GM21526 (cell line): ENCODE data around the gene FRMD4A.
"Not testable (repeated sequence)": the region's sequence is repeated elsewhere in the genome, so short reads cannot be mapped to it uniquely, and the experiment has no call there.

Source experiments
- ATAC-seq: cut with Tn5 transposase; IDR thresholded peaks from one replicate; pipeline ENCODE4 v1.9.1; 2021; ENCODE audit warnings: moderate library complexity; ENCODE audit not compliant: unreplicated experiment, low FRiP score

FRMD4A gene

GRCh38 chr10:13774303-13774893 lies 556.3 kb downstream of the FRMD4A start:
- ATAC-seq = no peak

- ATAC-seq = no peak
Observed at GRCh38 chr10:13773496-13774170, 557.1 kb downstream of the FRMD4A start.

GRCh38 chr10:13773043-13773442 lies 557.7 kb downstream of the FRMD4A start:
- ATAC-seq = no peak

GRCh38 chr10:13771992-13772391 lies 558.7 kb downstream of the FRMD4A start:
- no peak for ATAC-seq

GRCh38 chr10:13770760-13771493 lies 559.8 kb downstream of the FRMD4A start:
- ATAC-seq = no peak

GRCh38 chr10:13769946-13770345 lies 560.8 kb downstream of the FRMD4A start:
- no peak for ATAC-seq

- no peak for ATAC-seq
Observed at GRCh38 chr10:13767676-13768178, 563.0 kb downstream of the FRMD4A start.

GRCh38 chr10:13767148-13767547 lies 563.6 kb downstream of the FRMD4A start:
- ATAC-seq = not testable (repeated sequence)

- ATAC-seq = no peak
Observed at GRCh38 chr10:13765641-13766341, 564.9 kb downstream of the FRMD4A start.

- ATAC-seq = no peak
Observed at GRCh38 chr10:13761490-13762091, 569.1 kb downstream of the FRMD4A start.

- no peak for ATAC-seq
Observed at GRCh38 chr10:13759168-13759567, 571.6 kb downstream of the FRMD4A start.

- ATAC-seq = no peak
Observed at GRCh38 chr10:13758756-13759155, 572.0 kb downstream of the FRMD4A start.

- no peak for ATAC-seq
Observed at GRCh38 chr10:13758312-13758711, 572.4 kb downstream of the FRMD4A start.

GRCh38 chr10:13754277-13754676 lies 576.4 kb downstream of the FRMD4A start:
- ATAC-seq = no peak

GRCh38 chr10:13751191-13751764 lies 579.4 kb downstream of the FRMD4A start:
- no peak for ATAC-seq

GRCh38 chr10:13750299-13751190 lies 580.2 kb downstream of the FRMD4A start:
- no peak for ATAC-seq

GRCh38 chr10:13745271-13745670 lies 585.5 kb downstream of the FRMD4A start:
- ATAC-seq = no peak

- ATAC-seq = no peak
Observed at GRCh38 chr10:13743963-13744362, 586.8 kb downstream of the FRMD4A start.

- no peak for ATAC-seq
Observed at GRCh38 chr10:13743101-13743693, 587.5 kb downstream of the FRMD4A start.
